Activated T-helper 2 cell treated with anti-CD3 and anti-CD28 coated beads, Interferon-gamma antibody, Interleukin-2, Interleukin-4, amounts not matched to agents 10 μg/mL and 5 μg/mL and 100 μg/mL, durations not matched to agents 14 hours and 24 hours and 36 hours (primary cell): ENCODE measurements around the gene SAMD13. TPM values are rescaled to one million over a fixed set of nuclear protein-coding genes. Genes with fewer than 3 reads are reported as not detected.
A peak's percentile ranks its signal among the peaks of the same experiment; 100 is the strongest.

Experiments used
- DNase-seq: peaks from one replicate; pipeline ENCODE4 v3.0.0; 2021; ENCODE audit warnings: low spot score
- H3K27ac Mint-ChIP-seq: one replicate; pipeline ENCODE4 v1.8.0; 2021; ENCODE audit warnings: mixed read lengths
- H3K27me3 Mint-ChIP-seq: one replicate; pipeline ENCODE4 v1.8.0; 2021; ENCODE audit warnings: low read depth, mixed read lengths
- H3K36me3 Mint-ChIP-seq: one replicate; pipeline ENCODE4 v1.8.0; 2021; ENCODE audit warnings: low read depth, mixed read lengths
- H3K4me1 Mint-ChIP-seq: one replicate; pipeline ENCODE4 v1.8.0; 2021; ENCODE audit warnings: low read depth, mixed read lengths
- H3K4me3 Mint-ChIP-seq: one replicate; pipeline ENCODE4 v1.8.0; 2021; ENCODE audit warnings: low read depth, mild to moderate bottlenecking, moderate library complexity, mixed read lengths
- H3K9me3 Mint-ChIP-seq: one replicate; pipeline ENCODE4 v1.8.0; 2021; ENCODE audit warnings: mixed read lengths
- intact Hi-C: fragments of 100-400 bp; cut with micrococcal nuclease; formaldehyde crosslinking; loops from one replicate; pipeline ENCODE4 v1.15.1; 2023
- total RNA-seq: library from RNA; stranded (reverse); gene quantifications from 2 replicates; pipeline ENCODE4 v1.2.3, GENCODE V29; 2022

SAMD13 gene
- total RNA-seq, 1 donor from 2014 or later: 0.30 TPM

DNA sequence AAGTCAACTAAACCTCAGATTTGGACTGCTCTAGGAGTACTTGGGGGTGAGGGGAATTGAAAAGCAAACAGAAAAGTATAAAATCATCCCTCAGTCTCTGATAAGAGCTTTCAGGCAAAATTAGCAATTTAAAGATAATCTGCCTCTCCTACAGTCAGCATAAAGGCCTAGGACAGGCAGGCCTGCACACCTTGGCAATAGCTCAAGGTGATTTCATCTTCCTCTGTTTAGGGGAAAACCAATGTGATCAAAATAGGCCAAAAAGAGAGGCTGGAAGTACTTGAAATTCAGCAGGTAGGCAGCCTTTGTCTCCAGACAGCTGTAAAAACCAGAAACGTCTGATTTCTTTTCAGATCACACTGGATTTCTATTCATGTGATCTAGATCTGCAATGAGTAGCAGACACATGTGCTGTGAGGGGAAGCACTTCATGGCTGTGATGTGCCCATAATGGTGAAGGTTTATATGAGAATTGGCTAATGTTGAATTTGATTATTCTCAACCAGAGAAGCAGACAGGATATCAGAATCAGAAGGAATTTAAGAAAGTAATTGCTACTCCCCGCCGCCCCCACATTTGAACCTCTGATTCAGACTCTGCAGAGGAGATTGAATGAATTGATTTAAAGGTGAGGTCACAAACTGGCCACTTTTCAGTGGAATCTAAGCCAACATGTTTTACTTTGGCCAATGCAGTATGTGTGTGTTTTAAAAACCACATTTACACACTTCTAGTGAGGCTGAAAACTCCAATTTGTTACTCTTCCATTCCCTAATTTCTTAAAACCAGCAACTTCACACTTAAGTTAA, 51.0 kb downstream of the SAMD13 start:
- no peaks in the 10 kb centered on the region for H3K36me3 Mint-ChIP-seq
- H3K4me1 Mint-ChIP-seq: no peaks in the 10 kb centered on the region
- H3K27me3 Mint-ChIP-seq: no peaks in the 10 kb centered on the region
- intact Hi-C loops: no loop called here
- no peak for DNase-seq
- no peak overlapping the region for H3K27ac Mint-ChIP-seq
- no peaks in the 10 kb centered on the region for H3K9me3 Mint-ChIP-seq
- H3K4me3 Mint-ChIP-seq: no peak overlapping the region

DNA sequence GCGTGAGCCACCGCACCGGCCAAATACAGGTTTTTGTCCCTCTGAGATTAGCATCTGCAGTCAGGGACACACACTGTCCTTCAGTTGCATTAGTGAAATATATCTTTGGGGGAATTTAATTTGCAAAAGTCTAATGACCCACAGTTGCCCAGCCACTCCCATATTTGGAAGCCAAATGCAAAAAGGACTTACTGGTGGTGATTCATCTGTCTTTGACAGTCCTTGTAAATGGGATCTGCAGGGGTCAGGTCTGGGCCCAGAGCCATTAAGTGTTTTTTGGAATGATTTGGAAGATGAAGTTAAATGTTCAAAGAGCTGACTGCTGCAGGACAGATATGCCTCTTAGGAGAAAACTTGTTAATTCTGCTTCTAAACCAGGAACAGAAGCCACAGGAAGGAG, 52.2 kb downstream of the SAMD13 start:
- DNase-seq: no peak

DNA sequence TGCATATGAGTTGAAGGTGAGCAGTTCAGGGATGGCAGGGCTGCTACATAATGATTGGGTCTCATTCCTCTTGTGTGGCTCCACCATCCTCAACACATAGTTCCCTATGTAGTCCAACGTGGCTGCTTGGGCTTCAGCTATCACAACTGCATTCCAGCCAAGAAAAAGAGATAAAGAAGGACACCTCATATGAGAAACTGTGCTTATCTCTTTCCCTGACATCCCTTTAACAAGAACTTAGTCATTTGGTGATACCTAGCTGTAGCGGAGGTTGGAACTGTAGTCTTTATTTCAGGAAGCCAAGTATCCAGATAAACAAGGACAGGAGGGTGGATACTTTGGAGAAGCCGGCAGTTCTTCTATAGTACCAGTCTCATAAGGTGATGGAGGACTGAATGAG, 54.0 kb downstream of the SAMD13 start:
- no peak for DNase-seq
- intact Hi-C loops: no loop called here
- Mint-ChIP-seq H3K9me3 (no peaks in the 10 kb centered on the region), H3K27ac (no peak overlapping the region), H3K4me1 (no peaks in the 10 kb centered on the region), H3K4me3 (no peak overlapping the region), H3K27me3 (no peaks in the 10 kb centered on the region), H3K36me3 (no peaks in the 10 kb centered on the region)

More for the DNA sequence above, 52.2 kb downstream of the SAMD13 start:
- intact Hi-C loops: no loop called here
- H3K36me3 Mint-ChIP-seq: no peaks in the 10 kb centered on the region
- H3K4me1 Mint-ChIP-seq: no peaks in the 10 kb centered on the region
- H3K27me3 Mint-ChIP-seq: no peaks in the 10 kb centered on the region
- H3K27ac Mint-ChIP-seq: no peak overlapping the region
- no peaks in the 10 kb centered on the region for H3K9me3 Mint-ChIP-seq
- H3K4me3 Mint-ChIP-seq: no peak overlapping the region

DNA sequence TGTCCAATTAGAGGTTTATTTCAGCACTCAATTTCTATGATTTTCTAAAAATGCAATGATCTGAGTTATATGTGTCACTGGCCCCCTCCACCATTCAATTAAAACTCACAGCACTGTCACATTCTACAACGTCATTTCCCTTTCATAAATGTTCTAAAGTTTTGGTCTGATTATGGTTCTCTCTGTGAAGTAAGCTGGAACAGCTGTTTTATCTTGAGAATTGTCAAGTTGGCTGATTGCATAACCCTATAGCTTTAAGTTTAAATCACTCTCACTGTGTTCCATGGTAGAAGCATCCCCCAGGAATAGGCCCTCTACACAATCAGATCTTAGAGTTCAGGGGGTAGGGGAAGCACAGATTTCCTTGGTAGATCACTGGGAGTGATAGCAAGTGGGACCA, 55.4 kb downstream of the SAMD13 start:
- no peaks in the 10 kb centered on the region for H3K4me1 Mint-ChIP-seq
- intact Hi-C loops: no loop called here

DNA sequence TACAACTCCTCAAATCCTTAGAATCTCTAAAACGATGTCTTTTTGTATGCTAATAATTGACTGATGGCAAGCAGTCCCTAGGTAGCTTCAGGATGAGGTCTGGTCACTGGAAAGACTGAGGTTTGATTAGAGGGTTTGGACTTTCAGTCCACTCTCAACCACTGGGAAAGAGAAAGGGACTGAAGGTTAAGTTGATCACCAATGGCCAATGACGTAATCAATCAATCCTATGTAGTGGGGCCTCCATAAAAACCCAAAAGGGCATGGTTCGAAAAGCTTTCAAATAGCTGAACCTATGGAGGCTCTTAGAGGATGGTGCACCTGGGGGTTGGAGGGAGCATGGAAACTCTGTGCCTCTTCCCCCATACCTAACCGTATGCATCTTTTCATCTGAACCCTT, 57.2 kb downstream of the SAMD13 start:
- Mint-ChIP-seq H3K4me1 (no peaks in the 10 kb centered on the region), H3K4me3 (no peak overlapping the region), H3K9me3 (no peaks in the 10 kb centered on the region), H3K27ac (no peak overlapping the region), H3K36me3 (no peaks in the 10 kb centered on the region), H3K27me3 (no peaks in the 10 kb centered on the region)
- intact Hi-C loops: no loop called here
- no peak for DNase-seq

More for the DNA sequence above, 55.4 kb downstream of the SAMD13 start:
- Mint-ChIP-seq H3K36me3 (no peaks in the 10 kb centered on the region), H3K27ac (no peak overlapping the region), H3K27me3 (no peaks in the 10 kb centered on the region), H3K4me3 (no peak overlapping the region), H3K9me3 (no peaks in the 10 kb centered on the region)
- no peak for DNase-seq

DNA sequence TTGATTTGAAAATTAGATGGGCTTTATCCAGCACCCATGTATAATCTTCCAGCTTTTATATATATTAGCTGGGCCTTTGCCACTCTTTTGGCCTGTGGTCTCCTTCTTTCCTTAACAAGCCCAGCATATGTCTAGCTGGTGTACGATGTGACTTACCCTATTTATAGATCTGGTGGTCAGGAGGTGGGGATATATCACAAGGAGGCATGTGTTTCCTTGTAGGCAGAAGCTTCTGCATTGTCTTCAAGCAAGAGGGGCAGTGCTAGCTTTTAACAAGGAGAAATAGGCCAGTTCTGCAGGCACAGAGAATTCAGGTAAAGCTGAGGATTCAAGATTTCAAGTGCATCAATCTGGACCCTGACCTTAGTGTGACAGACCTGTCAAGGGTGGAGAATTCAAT, 58.8 kb downstream of the SAMD13 start:
- Mint-ChIP-seq H3K9me3 (no peaks in the 10 kb centered on the region), H3K27me3 (no peaks in the 10 kb centered on the region)

DNA sequence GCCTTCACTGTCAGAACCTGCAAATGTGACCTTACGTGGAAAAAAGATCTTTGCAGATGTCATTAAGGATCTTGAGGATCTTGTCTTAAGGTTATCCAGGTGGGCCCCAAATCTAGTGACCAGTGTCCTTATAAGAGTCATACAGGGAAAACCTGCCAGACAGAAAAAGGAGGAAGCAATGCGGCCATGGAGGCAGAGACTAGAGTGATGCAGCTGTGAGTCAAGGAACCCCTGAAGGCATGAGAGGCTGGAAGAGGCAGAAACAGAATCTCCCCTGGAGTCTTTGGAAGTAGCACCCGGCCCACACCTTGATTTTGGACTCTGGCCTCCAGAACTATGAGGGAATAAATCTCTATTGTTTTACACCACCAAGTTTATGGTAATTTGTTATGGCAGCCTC, 60.3 kb downstream of the SAMD13 start:
- Mint-ChIP-seq H3K4me1 (peaks cover 7% of the 10 kb centered on the region), H3K9me3 (no peaks in the 10 kb centered on the region), H3K27ac (no peak overlapping the region), H3K36me3 (no peaks in the 10 kb centered on the region), H3K4me3 (no peak overlapping the region), H3K27me3 (no peaks in the 10 kb centered on the region)
- intact Hi-C loops: no loop called here
- DNase-seq: no peak

More for the DNA sequence above, 58.8 kb downstream of the SAMD13 start:
- Mint-ChIP-seq H3K4me1 (peaks cover 2% of the 10 kb centered on the region), H3K27ac (no peak overlapping the region), H3K36me3 (no peaks in the 10 kb centered on the region), H3K4me3 (no peak overlapping the region)
- intact Hi-C loops: no loop called here
- DNase-seq: no peak

DNA sequence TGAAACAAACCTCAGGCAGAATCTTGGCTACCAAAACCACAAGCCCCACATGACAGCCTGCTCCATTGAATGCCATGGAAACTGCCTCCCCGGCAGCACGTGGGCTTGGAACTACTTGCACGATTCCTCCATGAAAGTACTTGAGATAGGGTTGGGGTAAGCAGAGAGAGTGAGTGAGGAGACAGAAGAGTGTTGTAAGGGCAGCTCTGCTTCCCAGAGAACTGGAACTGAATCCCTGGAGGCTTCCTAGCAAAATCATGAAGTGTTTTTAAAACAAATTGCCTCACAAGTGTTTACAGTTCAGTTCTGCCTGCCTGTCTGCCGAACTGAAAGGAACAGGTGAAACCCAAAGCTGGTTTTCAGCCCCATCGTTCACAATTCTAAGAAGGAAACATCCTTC, 61.5 kb downstream of the SAMD13 start:
- Mint-ChIP-seq H3K27me3 (no peaks in the 10 kb centered on the region), H3K4me1 (peaks cover 7% of the 10 kb centered on the region), H3K4me3 (no peak overlapping the region), H3K27ac (no peak overlapping the region), H3K36me3 (no peaks in the 10 kb centered on the region), H3K9me3 (no peaks in the 10 kb centered on the region)
- intact Hi-C loops: no loop called here
- DNase-seq: no peak

DNA sequence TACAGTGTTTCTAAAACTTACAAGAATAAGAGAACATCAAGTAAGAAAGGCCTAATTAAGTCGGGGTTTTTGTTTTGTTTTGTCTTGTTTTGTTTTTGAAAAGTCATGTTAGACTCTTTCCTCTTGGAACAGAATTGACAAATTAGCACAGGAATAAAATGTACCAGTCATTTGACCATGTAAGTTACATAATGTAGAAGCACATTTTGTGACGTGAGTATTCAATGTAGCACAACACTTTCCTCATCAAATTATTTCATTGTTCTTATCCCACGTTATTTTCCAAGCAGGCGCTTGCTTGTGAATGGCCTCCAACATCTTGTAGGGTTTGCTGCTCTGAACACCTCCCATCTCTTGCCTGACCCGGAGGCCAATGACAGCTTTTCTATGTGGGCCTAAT, 62.1 kb downstream of the SAMD13 start:
- intact Hi-C loops: no loop called here
- Mint-ChIP-seq H3K4me1 (peaks cover 7% of the 10 kb centered on the region), H3K36me3 (no peaks in the 10 kb centered on the region), H3K27ac (no peak overlapping the region), H3K4me3 (no peak overlapping the region), H3K9me3 (no peaks in the 10 kb centered on the region), H3K27me3 (no peaks in the 10 kb centered on the region)
- DNase-seq: no peak

DNA sequence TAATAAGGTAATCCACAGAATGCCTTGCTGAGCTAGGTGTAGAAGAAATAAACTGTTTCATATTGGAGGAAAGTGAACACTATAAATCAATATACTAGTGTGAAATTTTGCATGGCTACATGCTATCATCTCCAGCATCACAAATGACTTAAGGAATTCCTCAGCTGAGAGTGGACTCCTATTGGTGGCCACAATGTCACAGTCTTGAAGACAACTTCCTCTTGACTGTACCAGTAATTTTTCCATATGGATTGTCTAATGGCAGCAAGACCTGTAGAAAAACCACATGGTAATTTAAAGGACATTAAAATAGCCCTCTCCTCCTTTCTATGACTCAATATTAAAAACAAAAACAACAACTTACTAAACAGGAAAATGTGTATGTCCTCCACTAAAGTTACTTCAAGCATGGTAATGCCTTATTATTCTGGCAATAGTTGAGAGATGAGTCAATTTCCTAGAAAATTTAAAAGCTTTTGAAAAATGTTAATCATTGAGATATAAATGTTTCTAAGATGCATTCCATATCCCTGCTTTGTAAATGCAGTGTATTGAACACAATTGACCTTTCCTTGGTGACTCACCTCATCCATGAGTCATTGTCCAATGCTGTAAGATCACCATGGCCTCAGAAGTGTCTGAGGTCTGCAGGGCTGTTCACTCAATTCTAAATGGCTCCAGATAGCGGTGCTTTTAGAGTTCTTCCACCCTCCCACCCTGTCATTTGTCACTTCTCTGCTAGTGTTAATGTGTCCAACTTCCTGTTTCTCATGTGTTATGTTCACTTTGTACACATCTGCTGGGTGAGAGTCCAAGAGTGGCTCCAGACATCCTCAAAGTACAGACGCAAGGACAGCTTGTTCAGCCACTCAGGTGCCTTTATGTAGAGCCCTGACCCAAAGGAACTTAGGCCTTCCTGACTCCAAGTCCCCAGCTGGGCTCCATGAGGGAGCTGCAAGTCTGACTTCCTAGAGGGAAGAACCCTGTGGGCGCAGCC, 64.0 kb downstream of the SAMD13 start:
- no peak for DNase-seq

DNA sequence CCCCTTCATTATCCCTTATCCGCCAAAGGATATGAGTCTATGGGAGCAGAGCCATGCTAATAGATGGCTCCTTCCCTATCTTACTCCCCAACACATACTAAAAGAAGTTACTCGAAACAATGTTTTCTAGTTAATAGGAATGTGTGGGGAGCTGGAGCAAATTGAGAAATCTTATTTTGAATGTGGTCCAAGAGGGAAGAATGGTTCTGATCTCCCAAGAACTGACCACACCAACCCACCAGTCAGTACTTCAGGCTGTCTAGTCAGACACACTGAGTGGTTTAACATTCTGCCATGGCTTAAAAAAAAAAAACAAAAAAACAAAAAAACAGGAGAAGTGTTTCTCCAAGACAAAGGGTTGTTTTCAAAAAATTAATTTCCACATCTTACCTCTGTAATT, 65.3 kb downstream of the SAMD13 start:
- intact Hi-C loops: loop anchor here (5.0 kb wide), 1 partner anchor 64 kb away; the partner anchor contains the start of gene SAMD13
- no peaks in the 10 kb centered on the region for H3K36me3 Mint-ChIP-seq
- H3K4me1 Mint-ChIP-seq: peaks cover 7% of the 10 kb centered on the region
- no peak overlapping the region for H3K4me3 Mint-ChIP-seq
- no peaks in the 10 kb centered on the region for H3K9me3 Mint-ChIP-seq
- no peaks in the 10 kb centered on the region for H3K27me3 Mint-ChIP-seq
- H3K27ac Mint-ChIP-seq: no peak overlapping the region
- DNase-seq: no peak

More for the DNA sequence above, 64.0 kb downstream of the SAMD13 start:
- intact Hi-C loops: loop anchor here (5.0 kb wide), 1 partner anchor 63 kb away; the partner anchor contains the start of gene SAMD13
- Mint-ChIP-seq H3K27ac (peak overlapping the region; percentile 48), H3K4me1 (peaks cover 7% of the 10 kb centered on the region), H3K27me3 (no peaks in the 10 kb centered on the region), H3K36me3 (no peaks in the 10 kb centered on the region), H3K9me3 (no peaks in the 10 kb centered on the region), H3K4me3 (no peak overlapping the region)

DNA sequence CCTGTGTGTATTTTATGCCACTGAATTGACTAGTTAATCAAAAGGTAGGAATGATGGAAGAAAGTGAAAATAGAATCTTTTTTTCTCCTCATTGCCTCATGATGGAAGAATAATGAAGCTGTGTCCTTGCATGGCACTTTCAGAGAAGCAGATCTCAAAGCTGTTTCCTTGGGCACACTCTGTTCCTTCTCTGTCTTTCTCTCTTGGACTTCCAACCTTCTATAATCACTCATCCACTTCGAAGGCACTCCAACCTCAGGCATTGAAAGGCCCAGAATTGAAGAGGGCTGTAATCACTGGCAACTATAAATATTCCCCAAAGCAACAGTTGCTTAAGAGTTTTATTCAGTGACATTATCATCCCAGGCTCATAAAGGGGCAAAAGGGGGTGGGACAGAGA, 65.7 kb downstream of the SAMD13 start:
- Mint-ChIP-seq H3K4me3 (no peak overlapping the region), H3K27ac (no peak overlapping the region), H3K36me3 (no peaks in the 10 kb centered on the region), H3K9me3 (no peaks in the 10 kb centered on the region), H3K4me1 (peaks cover 7% of the 10 kb centered on the region), H3K27me3 (no peaks in the 10 kb centered on the region)
- DNase-seq: no peak
- intact Hi-C loops: loop anchor here (5.0 kb wide), 1 partner anchor 65 kb away; the partner anchor contains the start of gene SAMD13
